Measurements from ENCODE around the gene APBA2.

- TF ChIP-seq CTCF (optimal IDR thresholded peaks at IDR 0.05 in 1 of 3, IDR thresholded peaks at IDR 0.05 in 1 of 3, conservative IDR thresholded peaks at IDR 0.05 in 1 of 3; ENCODE audit: extremely low read depth in 1 of 3, insufficient read depth in 2 of 3, low read length in 3 of 3) (no peak), EZH2 (IDR thresholded peaks at IDR 0.05; ENCODE audit: low read length) (no peak)
Observed at GRCh38 chr15:28967066-28967465, 81.3 kb downstream of the APBA2 start.
